Measurements from ENCODE around the gene ELF4. TPM values are rescaled to one million over a fixed set of nuclear protein-coding genes. Genes with fewer than 3 reads are reported as not detected.

The ELF4 gene
- total RNA-seq (ENCODE audit: low replicate concordance), result 0.12 TPM in 1 of 2 replicates, not detected in the other

DNA sequence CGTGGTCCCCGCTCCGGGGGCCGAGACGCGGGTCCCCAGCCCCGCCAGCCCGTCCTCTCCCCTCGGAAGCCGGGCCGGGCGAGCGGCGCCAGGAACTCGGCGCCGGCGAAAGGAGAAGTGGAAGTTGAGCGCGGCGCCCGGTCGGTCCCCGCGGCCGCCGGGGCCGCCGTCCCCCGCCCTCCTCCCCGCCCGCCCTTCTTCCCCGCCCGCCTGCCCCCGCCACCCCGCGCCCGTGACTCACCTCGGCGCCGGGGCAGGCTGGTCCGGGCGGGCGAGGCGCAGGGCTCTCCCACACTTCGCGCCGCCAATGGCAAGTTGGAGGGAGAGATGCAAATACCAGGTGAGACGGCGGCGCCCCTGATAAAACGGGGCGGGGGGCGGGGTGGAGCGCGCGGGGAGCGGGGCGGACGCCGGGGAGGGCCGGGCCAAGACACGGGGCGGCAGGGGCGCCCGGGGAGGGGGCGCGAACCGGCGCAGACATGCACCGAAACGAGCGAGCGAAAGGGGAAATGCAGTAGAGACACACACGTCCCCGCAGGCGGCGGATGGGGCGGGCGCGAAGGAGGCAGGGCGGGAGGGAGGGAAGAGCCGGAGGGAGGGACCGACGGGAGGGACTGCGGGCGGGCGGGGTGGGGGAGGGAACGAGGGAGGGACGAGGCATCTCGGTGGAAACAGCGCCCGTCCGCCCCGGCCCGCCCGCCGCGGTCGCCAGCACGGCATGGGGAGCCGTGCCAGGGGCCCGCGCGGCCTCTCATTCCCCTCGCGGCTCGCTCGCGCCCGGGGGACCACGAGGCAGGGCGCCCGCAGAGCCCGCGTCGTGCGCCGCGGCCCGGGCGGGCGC, at the start of gene ELF4:
Gene ELF4, minus strand, starts transcription at position 119 of the 841 bp plus-strand sequence. CDS start 29,167 bp downstream, outside the sequence.
- Histone ChIP-seq H3K27me3 (peaks cover 64% of the 10 kb centered on the region), H3K4me1 (no peaks in the 10 kb centered on the region), H3K36me3 (no peaks in the 10 kb centered on the region), H3K9me3 (ENCODE audit: low read depth) (no peaks in the 10 kb centered on the region), H3K79me2 (ENCODE audit: low read depth) (no peaks in the 10 kb centered on the region), H3K9ac (no peak within 1 kb of the TSS), H2AFZ (replicated peaks) (peak within 1 kb of the TSS; percentile 68), H4K20me1 (ENCODE audit: low read depth) (no peaks in the 10 kb centered on the region), H3F3A (ENCODE audit: low read depth) (peaks cover 5% of the 10 kb centered on the region), H3K27ac (no peak within 1 kb of the TSS), H3K4me3 (peak within 1 kb of the TSS; percentile 36), H3K4me2 (peak within 1 kb of the TSS; percentile 52)
- H3K27ac Mint-ChIP-seq, result no peak within 1 kb of the TSS
- H3K27me3 Mint-ChIP-seq (ENCODE audit: insufficient read depth, low read depth), result peaks cover 38% of the 10 kb centered on the region
- peak within 1 kb of the TSS; percentile 82 for H3K4me3 Mint-ChIP-seq
- no peaks in the 10 kb centered on the region for H3K9me3 Mint-ChIP-seq
- TF ChIP-seq EZH2 (IDR thresholded peaks at IDR 0.05) (no peak), CTCF (IDR thresholded peaks at IDR 0.05) (no peak), EZH2phosphoT487 (IDR thresholded peaks at IDR 0.05) (no peak)
- peak; percentile 42 for DNase-seq (ENCODE audit: low spot score)
- peaks cover 37% of the 10 kb centered on the region for H3K4me1 Mint-ChIP-seq
- no peaks in the 10 kb centered on the region for H3K36me3 Mint-ChIP-seq

GRCh38 chrX:130159776-130160175, 49.5 kb upstream of the ELF4 start:
- H3K36me3 Mint-ChIP-seq, result peaks cover 7% of the 10 kb centered on the region
- Histone ChIP-seq H3K4me2 (no peak overlapping the region), H3K27me3 (no peaks in the 10 kb centered on the region), H3K36me3 (no peaks in the 10 kb centered on the region), H2AFZ (replicated peaks) (no peak overlapping the region), H3K4me3 (no peak overlapping the region), H4K20me1 (ENCODE audit: low read depth) (no peaks in the 10 kb centered on the region), H3K4me1 (peaks cover 5% of the 10 kb centered on the region), H3K27ac (no peak overlapping the region), H3F3A (ENCODE audit: low read depth) (no peaks in the 10 kb centered on the region), H3K9ac (no peak overlapping the region), H3K9me3 (ENCODE audit: low read depth) (no peaks in the 10 kb centered on the region), H3K79me2 (ENCODE audit: low read depth) (peaks cover 21% of the 10 kb centered on the region)
- no peaks in the 10 kb centered on the region for H3K9me3 Mint-ChIP-seq
- H3K27ac Mint-ChIP-seq, result no peak overlapping the region
- peaks cover 13% of the 10 kb centered on the region for H3K4me1 Mint-ChIP-seq
- H3K4me3 Mint-ChIP-seq, result no peak overlapping the region
- no peak for DNase-seq (ENCODE audit: low spot score)
- no peaks in the 10 kb centered on the region for H3K27me3 Mint-ChIP-seq (ENCODE audit: insufficient read depth, low read depth)
- TF ChIP-seq EZH2 (IDR thresholded peaks at IDR 0.05), result no peak
- no peak for TF ChIP-seq EZH2phosphoT487 (IDR thresholded peaks at IDR 0.05)
- TF ChIP-seq CTCF (IDR thresholded peaks at IDR 0.05), result no peak

DNA sequence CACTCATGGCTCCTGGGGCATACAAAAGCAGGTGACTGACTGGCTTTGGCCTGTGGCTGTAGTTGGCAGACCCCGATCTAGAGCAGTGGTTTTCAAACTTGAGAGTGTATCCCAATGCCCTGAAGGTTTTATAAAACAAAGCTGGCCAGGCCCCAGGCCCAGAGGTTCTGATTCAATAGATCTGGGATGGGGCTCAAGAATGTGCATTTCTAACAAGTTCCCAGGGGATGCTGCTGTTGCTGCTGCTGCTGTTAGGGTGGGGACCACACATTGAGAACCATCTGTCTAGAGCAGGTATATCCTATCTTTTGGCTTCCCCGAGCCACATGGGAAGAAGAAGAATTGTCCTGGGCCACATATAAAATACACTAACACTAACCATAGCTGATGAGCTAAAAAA, 48.0 kb upstream of the ELF4 start:
- no peaks in the 10 kb centered on the region for H3K4me1 ChIP-seq
- no peaks in the 10 kb centered on the region for H3K9me3 Mint-ChIP-seq
- no peak for TF ChIP-seq EZH2 (IDR thresholded peaks at IDR 0.05)
- TF ChIP-seq CTCF (IDR thresholded peaks at IDR 0.05), result no peak
- no peak for TF ChIP-seq EZH2phosphoT487 (IDR thresholded peaks at IDR 0.05)

More for the DNA sequence above, 48.0 kb upstream of the ELF4 start:
- Histone ChIP-seq H2AFZ (replicated peaks) (no peak overlapping the region), H3K4me3 (no peak overlapping the region), H3K9me3 (ENCODE audit: low read depth) (no peaks in the 10 kb centered on the region), H3K27me3 (no peaks in the 10 kb centered on the region), H3K9ac (no peak overlapping the region), H3K4me2 (no peak overlapping the region), H3K36me3 (no peaks in the 10 kb centered on the region), H3F3A (ENCODE audit: low read depth) (no peaks in the 10 kb centered on the region), H3K79me2 (ENCODE audit: low read depth) (peaks cover 8% of the 10 kb centered on the region), H4K20me1 (ENCODE audit: low read depth) (no peaks in the 10 kb centered on the region), H3K27ac (no peak overlapping the region)
- no peaks in the 10 kb centered on the region for H3K27me3 Mint-ChIP-seq (ENCODE audit: insufficient read depth, low read depth)
- H3K4me1 Mint-ChIP-seq, result peaks cover 4% of the 10 kb centered on the region
- H3K4me3 Mint-ChIP-seq, result no peak overlapping the region
- DNase-seq (ENCODE audit: low spot score), result no peak
- peaks cover 7% of the 10 kb centered on the region for H3K36me3 Mint-ChIP-seq
- no peak overlapping the region for H3K27ac Mint-ChIP-seq
